ENCODE results near the gene DOCK9. TPM values are rescaled to one million over a fixed set of nuclear protein-coding genes. Genes with fewer than 3 reads are reported as not detected.

Gene DOCK9
- total RNA-seq, 6 experiments from 2014 or later = 21.8 to 30.5 (median 25.5) TPM

DNA sequence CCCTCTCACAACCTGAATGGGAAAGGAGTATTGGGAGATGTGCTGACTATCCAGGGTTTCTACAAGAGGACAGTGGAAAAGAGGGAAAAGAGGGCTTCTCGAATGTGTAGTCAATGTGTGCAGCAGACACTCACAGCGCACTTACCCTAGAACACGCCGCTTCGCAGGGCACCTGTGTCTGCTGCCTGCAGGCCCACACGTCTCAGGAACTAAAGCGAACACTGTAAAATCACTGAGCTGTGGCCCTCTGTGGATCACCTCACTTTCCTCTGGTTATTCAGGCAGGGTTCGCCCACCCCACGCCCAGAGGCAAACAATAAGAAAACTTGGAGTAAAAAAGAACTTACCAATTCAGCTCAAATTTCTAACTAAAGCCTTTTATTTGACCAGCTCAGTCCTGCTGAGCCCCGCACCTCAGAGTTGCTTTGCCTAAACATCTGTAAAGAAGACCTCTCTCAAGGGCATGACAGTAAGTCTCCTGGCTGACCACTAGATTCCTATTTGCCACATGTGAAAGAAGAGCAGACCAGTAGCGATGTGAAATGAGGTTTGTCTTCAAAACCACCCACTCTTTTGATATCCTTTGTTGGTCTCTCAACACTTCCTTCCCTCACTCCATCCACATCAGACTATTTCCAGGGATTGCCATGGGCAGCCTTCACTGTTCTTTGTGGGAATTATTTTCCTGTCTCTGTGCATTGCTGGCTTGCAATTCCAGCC is 19.3 kb upstream of the DOCK9 start:
- H3K36me3 Mint-ChIP-seq (ENCODE audit: low read depth) = no peaks in the 10 kb centered on the region
- TF ChIP-seq, protein P1, sequence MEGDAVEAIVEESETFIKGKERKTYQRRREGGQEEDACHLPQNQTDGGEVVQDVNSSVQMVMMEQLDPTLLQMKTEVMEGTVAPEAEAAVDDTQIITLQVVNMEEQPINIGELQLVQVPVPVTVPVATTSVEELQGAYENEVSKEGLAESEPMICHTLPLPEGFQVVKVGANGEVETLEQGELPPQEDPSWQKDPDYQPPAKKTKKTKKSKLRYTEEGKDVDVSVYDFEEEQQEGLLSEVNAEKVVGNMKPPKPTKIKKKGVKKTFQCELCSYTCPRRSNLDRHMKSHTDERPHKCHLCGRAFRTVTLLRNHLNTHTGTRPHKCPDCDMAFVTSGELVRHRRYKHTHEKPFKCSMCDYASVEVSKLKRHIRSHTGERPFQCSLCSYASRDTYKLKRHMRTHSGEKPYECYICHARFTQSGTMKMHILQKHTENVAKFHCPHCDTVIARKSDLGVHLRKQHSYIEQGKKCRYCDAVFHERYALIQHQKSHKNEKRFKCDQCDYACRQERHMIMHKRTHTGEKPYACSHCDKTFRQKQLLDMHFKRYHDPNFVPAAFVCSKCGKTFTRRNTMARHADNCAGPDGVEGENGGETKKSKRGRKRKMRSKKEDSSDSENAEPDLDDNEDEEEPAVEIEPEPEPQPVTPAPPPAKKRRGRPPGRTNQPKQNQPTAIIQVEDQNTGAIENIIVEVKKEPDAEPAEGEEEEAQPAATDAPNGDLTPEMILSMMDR (IDR thresholded peaks at IDR 0.05) = no peak
- peaks cover 2% of the 10 kb centered on the region; the same call in 1 of the 2 replicates for H3K27me3 Mint-ChIP-seq (ENCODE audit: insufficient read depth)
- H3K4me1 Mint-ChIP-seq (ENCODE audit: low read depth) = peaks cover 45% of the 10 kb centered on the region
- peak overlapping the region; percentile 66; the same call in 1 of the 2 replicates for H3K27ac Mint-ChIP-seq
- no peak overlapping the region for H3K4me3 Mint-ChIP-seq
- DNase-seq = no peak
- H3K9me3 Mint-ChIP-seq = no peaks in the 10 kb centered on the region

DNA sequence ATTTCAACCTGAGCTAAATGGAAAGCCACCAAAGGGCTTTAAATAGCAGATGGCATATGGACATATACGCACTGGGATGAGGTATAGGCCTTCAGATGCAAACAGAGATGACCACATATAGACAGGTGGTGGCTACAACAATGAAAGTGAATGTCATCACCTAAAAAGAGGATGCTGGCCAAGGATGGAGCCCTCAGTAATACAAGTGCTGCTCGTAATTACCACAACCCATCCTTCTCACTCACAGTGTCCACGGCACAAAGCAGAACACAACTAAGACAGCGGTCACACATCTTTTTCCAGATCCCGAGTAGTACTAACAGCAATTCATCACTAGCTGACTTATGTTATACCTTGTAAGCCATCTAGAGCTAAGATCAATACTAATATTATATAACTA is 18.2 kb upstream of the DOCK9 start:
- Mint-ChIP-seq H3K9me3 (no peaks in the 10 kb centered on the region), H3K36me3 (ENCODE audit: low read depth) (no peaks in the 10 kb centered on the region), H3K4me3 (no peak overlapping the region), H3K4me1 (ENCODE audit: low read depth) (peaks cover 42% of the 10 kb centered on the region), H3K27me3 (ENCODE audit: insufficient read depth) (peaks cover 2% of the 10 kb centered on the region; the same call in 1 of the 2 replicates), H3K27ac (no peak overlapping the region)
- DNase-seq = no peak
- TF ChIP-seq, protein P1 (IDR thresholded peaks at IDR 0.05) = no peak

DNA sequence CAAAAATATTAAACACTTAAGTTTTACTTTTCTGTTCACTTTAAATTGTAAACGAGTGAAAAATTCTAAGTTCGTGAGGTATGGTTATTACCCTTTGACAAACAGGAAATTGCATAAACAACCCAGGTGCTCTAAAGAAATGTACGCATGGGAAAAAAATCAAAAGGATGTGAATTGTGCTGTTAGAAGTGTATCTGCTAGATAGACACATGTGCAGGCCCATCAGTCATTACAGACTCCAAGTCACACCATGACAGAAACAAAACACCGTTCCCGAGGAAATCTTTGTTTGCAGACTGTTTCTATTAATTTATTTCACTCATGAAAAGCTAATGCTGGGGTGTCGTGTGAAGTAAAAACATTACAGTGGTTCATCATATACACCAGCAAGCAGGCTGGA is 17.0 kb upstream of the DOCK9 start:
- Mint-ChIP-seq H3K4me3 (no peak overlapping the region), H3K27ac (no peak overlapping the region)
- DNase-seq = no peak

DNA sequence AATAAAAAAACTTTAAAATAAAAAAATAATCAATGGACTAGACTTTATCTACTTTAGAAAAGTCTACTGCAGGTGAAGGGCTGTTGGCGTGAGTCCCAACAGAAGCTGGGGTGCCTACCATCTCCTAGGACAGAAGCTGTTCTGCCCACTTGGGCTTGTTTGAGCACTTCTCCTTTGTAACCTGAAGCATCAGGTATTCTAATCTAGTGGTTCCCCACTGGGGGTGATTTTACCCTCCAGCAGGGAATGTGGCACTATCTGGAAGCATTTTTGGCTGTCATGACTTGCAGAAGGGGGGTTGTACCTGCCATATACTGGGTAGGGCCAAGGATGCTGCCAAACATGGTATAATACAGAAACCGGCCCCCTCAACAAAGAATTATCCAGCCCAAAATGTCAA is 16.2 kb upstream of the DOCK9 start:
- TF ChIP-seq, protein P1 (IDR thresholded peaks at IDR 0.05) = no peak
- no peak for DNase-seq
- Mint-ChIP-seq H3K4me1 (ENCODE audit: low read depth) (peaks cover 24% of the 10 kb centered on the region), H3K27me3 (ENCODE audit: insufficient read depth) (peaks cover 2% of the 10 kb centered on the region; the same call in 1 of the 2 replicates), H3K36me3 (ENCODE audit: low read depth) (no peaks in the 10 kb centered on the region), H3K27ac (no peak overlapping the region), H3K4me3 (no peak overlapping the region), H3K9me3 (no peaks in the 10 kb centered on the region)

More for the DNA sequence above, 17.0 kb upstream of the DOCK9 start:
- Mint-ChIP-seq H3K4me1 (ENCODE audit: low read depth) (peaks cover 32% of the 10 kb centered on the region), H3K27me3 (ENCODE audit: insufficient read depth) (peaks cover 2% of the 10 kb centered on the region; the same call in 1 of the 2 replicates), H3K36me3 (ENCODE audit: low read depth) (no peaks in the 10 kb centered on the region), H3K9me3 (no peaks in the 10 kb centered on the region)
- TF ChIP-seq, protein P1 (IDR thresholded peaks at IDR 0.05) = no peak

DNA sequence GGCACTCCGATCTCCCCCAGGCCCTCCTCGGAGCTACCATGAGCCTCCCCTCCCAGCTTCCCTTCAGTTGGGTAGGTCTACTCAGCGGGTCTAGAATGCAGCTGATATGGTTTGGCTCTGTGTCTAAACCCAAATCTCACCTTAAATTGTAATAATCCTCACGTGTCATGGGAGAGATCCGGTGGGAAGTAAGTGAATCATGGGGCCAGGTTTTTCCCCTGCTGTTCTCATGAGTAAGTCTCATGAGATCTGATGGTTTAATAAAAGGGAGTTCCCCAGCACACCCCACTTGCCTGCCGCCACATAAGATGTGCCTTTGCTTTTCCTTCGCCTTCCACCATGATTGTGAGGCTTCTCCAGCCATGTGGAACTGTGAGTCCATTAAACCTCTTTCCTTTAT is 14.5 kb upstream of the DOCK9 start:
- no peak for DNase-seq
- Mint-ChIP-seq H3K27me3 (ENCODE audit: insufficient read depth) (no peaks in the 10 kb centered on the region), H3K27ac (no peak overlapping the region), H3K4me1 (ENCODE audit: low read depth) (peaks cover 7% of the 10 kb centered on the region), H3K4me3 (no peak overlapping the region), H3K9me3 (no peaks in the 10 kb centered on the region), H3K36me3 (ENCODE audit: low read depth) (no peaks in the 10 kb centered on the region)
- TF ChIP-seq, protein P1 (IDR thresholded peaks at IDR 0.05) = no peak

All from HFFc6 (cell line).